Smooth muscle cell (in vitro differentiated cells): ENCODE data around the gene PEF1. TPM values are rescaled to one million over a fixed set of nuclear protein-coding genes. Genes with fewer than 3 reads are reported as not detected.

Experiments
- DNase-seq: peaks from one replicate; lab custom pipeline; 2025; ENCODE audit not compliant: unreplicated experiment; lab: John Stamatoyannopoulos, UW
- H2AFZ ChIP-seq: fragments of 200-600 bp; sonication (generic); 2 replicates; pipeline ENCODE4 v1.6.0; 2016; ENCODE audit warnings: antibody characterized with exemption, low read depth, mild to moderate bottlenecking
- H3F3A ChIP-seq: fragments of 200-600 bp; sonication (generic); 2 replicates; pipeline ENCODE4 v1.6.0; 2017; ENCODE audit warnings: antibody characterized with exemption, low read depth
- H3K27ac ChIP-seq: fragments of 200-600 bp; sonication (generic); 2 replicates; pipeline ENCODE4 v1.5.1; 2016; ENCODE audit warnings: low read depth, mild to moderate bottlenecking
- H3K27me3 ChIP-seq: fragments of 200-600 bp; sonication (generic); 2 replicates; pipeline ENCODE4 v1.6.1; 2016; ENCODE audit warnings: low read depth, mild to moderate bottlenecking
- H3K36me3 ChIP-seq: fragments of 200-600 bp; sonication (generic); 2 replicates; pipeline ENCODE4 v1.5.1; 2016; ENCODE audit warnings: low read depth
- H3K4me1 ChIP-seq: fragments of 200-600 bp; sonication (generic); 2 replicates; pipeline ENCODE4 v1.5.1; 2016; ENCODE audit warnings: low read depth
- H3K4me2 ChIP-seq: fragments of 200-600 bp; sonication (generic); 2 replicates; pipeline ENCODE4 v1.6.0; 2016; ENCODE audit warnings: mild to moderate bottlenecking
- H3K4me3 ChIP-seq: fragments of 200-600 bp; sonication (generic); 2 replicates; pipeline ENCODE4 v1.5.1; 2016; ENCODE audit warnings: mild to moderate bottlenecking
- H3K79me2 ChIP-seq: fragments of 200-600 bp; sonication (generic); 2 replicates; pipeline ENCODE4 v1.6.0; 2016; ENCODE audit warnings: low read depth, mild to moderate bottlenecking
- H3K9ac ChIP-seq: fragments of 200-600 bp; sonication (generic); 2 replicates; pipeline ENCODE4 v1.6.0; 2016; ENCODE audit warnings: low read depth
- H3K9me3 ChIP-seq: fragments of 200-600 bp; sonication (generic); replicated peaks from 2 replicates; pipeline ENCODE4 v1.5.1; 2016; ENCODE audit warnings: low read depth
- H4K20me1 ChIP-seq: fragments of 200-600 bp; sonication (generic); 2 replicates; pipeline ENCODE4 v1.6.0; 2016; ENCODE audit warnings: low read depth
- WGBS: methylation state at CpG from one replicate; pipeline ENCODE4 v1.1.7; 2016; ENCODE audit warnings: low lambda C conversion rate; 5-methylcytosine and 5-hydroxymethylcytosine counted together
- polyA plus RNA-seq: library from polyadenylated mRNA; unstranded; fragments of >200 nt; fragmentation: Nextera tagmentation; extraction: Ambion mirVana; gene quantifications from 2 replicates; pipeline ENCODE4 v1.2.1, GENCODE V29; 2016
- total RNA-seq: library from RNA; depleted of rRNA; stranded (reverse); fragments of >200 nt; gene quantifications from 2 replicates; pipeline ENCODE4 v1.2.3, GENCODE V29; 2014
- TF ChIP-seq, protein P1 (sequence below): fragments of 200-600 bp; sonication (generic); IDR thresholded peaks from 2 replicates; pipeline ENCODE4 v1.5.1; 2017; ENCODE audit warnings: borderline replicate concordance, mild to moderate bottlenecking, antibody characterized with exemption; ENCODE audit not compliant: insufficient read depth, poor library complexity, severe bottlenecking

Gene PEF1
- total and polyA plus RNA-seq, 2 experiments from 2014 or later: 61.4 to 77.1 TPM

DNA sequence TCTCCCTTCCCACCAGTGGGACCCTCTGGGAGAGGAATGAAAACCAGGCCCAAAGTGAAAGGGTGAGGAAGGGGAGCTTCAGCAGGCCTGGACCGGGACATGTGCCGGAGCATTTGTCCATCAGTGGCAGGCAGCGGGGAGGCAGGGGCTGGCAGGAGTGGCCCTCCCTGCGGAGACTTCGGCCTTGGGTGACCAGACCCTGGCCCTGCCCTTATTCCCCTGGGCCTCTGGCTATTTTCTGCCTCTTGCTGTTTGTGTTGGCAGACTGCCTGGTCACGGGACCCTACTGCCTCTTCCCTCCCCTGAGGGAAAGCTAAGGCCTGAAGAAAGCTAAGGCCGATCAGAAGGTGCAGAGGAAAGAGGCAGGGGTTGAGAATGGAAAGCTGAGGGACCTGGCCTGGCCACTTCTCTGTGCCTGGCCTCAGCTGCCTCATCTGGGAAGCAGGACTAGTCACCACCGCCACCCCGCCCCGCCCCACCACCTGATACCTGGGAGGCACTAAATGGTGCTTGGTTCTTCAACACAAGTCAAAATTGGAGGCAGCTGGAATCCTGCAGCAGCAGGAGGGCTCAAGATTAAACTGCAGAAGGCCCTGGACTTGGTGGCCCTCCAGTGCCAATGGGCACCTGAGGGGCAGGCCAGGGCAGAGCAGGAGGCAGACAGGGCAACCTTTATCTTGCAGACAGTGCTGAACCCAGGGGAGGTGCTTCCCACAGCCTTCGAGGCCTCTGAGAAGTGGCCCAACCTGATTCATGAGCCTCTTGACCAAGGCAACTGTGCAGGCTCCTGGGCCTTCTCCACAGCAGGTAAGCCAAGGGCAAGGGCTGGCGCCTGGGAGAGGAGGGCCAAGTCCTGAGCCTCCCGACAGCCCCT, 60.4 kb downstream of the PEF1 start:
- H3F3A ChIP-seq: no peaks in the 10 kb centered on the region
- 82% methylated on average over 13 of the region's 13 CpGs for WGBS
- no peaks in the 10 kb centered on the region for H3K9me3 ChIP-seq
- no peaks in the 10 kb centered on the region for H3K79me2 ChIP-seq
- H3K27ac ChIP-seq: no peak overlapping the region
- H3K4me2 ChIP-seq: no peak overlapping the region
- no peaks in the 10 kb centered on the region for H3K27me3 ChIP-seq
- H3K4me1 ChIP-seq: peaks cover 4% of the 10 kb centered on the region
- H4K20me1 ChIP-seq: no peaks in the 10 kb centered on the region
- no peak overlapping the region for H3K4me3 ChIP-seq
- H3K36me3 ChIP-seq: no peaks in the 10 kb centered on the region
- TF ChIP-seq, protein P1, sequence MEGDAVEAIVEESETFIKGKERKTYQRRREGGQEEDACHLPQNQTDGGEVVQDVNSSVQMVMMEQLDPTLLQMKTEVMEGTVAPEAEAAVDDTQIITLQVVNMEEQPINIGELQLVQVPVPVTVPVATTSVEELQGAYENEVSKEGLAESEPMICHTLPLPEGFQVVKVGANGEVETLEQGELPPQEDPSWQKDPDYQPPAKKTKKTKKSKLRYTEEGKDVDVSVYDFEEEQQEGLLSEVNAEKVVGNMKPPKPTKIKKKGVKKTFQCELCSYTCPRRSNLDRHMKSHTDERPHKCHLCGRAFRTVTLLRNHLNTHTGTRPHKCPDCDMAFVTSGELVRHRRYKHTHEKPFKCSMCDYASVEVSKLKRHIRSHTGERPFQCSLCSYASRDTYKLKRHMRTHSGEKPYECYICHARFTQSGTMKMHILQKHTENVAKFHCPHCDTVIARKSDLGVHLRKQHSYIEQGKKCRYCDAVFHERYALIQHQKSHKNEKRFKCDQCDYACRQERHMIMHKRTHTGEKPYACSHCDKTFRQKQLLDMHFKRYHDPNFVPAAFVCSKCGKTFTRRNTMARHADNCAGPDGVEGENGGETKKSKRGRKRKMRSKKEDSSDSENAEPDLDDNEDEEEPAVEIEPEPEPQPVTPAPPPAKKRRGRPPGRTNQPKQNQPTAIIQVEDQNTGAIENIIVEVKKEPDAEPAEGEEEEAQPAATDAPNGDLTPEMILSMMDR: no peak
- no peak overlapping the region for H3K9ac ChIP-seq
- no peak overlapping the region for H2AFZ ChIP-seq
- DNase-seq: no peak

DNA sequence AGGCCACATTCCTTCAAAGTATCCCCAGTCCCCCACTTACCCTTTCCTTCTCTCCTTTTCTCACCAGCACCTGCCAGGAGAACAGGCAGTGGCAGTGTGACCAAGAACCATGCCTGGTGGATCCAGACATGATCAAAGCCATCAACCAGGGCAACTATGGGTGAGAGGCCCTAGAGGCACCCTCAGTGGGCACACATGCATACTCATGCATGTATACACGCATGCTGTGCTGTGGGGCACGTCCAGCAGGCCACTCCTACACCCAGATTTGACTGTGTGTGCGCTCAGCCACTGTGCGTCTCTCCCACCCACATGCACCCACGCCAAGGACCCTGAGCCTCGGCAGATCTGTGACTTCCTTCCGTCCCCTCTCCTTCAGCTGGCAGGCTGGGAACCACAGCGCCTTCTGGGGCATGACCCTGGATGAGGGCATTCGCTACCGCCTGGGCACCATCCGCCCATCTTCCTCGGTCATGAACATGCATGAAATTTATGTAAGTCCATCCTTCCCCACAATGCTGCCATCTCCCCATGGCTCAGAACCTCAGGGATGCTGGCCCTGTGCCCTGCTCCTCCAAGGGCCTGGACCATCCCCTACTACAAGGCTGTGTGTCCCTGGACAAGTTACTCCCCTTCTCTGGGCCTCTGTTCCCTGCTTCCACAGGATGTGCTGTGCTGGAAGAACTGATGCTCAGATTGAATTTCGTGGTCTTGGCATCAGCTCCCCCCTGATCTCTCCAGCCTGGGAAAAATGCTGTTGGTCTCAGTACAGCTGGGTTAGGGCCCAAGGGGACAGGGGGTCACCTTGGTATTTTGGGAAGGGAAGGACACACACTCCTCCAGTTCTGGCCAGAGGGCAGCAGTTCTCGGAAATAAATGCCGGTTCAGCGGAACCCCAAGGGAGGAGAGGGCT, 61.3 kb downstream of the PEF1 start:
- H3F3A ChIP-seq: no peaks in the 10 kb centered on the region
- H3K4me3 ChIP-seq: no peak overlapping the region
- H3K36me3 ChIP-seq: no peaks in the 10 kb centered on the region
- H3K27me3 ChIP-seq: no peaks in the 10 kb centered on the region
- H4K20me1 ChIP-seq: no peaks in the 10 kb centered on the region
- H3K9me3 ChIP-seq: no peaks in the 10 kb centered on the region
- no peak overlapping the region for H2AFZ ChIP-seq
- no peak for DNase-seq
- no peaks in the 10 kb centered on the region for H3K4me1 ChIP-seq
- WGBS: 94% methylated on average over 16 of the region's 16 CpGs
- TF ChIP-seq, protein P1: no peak
- H3K4me2 ChIP-seq: no peak overlapping the region
- no peaks in the 10 kb centered on the region for H3K79me2 ChIP-seq
- H3K9ac ChIP-seq: no peak overlapping the region
- no peak overlapping the region for H3K27ac ChIP-seq

DNA sequence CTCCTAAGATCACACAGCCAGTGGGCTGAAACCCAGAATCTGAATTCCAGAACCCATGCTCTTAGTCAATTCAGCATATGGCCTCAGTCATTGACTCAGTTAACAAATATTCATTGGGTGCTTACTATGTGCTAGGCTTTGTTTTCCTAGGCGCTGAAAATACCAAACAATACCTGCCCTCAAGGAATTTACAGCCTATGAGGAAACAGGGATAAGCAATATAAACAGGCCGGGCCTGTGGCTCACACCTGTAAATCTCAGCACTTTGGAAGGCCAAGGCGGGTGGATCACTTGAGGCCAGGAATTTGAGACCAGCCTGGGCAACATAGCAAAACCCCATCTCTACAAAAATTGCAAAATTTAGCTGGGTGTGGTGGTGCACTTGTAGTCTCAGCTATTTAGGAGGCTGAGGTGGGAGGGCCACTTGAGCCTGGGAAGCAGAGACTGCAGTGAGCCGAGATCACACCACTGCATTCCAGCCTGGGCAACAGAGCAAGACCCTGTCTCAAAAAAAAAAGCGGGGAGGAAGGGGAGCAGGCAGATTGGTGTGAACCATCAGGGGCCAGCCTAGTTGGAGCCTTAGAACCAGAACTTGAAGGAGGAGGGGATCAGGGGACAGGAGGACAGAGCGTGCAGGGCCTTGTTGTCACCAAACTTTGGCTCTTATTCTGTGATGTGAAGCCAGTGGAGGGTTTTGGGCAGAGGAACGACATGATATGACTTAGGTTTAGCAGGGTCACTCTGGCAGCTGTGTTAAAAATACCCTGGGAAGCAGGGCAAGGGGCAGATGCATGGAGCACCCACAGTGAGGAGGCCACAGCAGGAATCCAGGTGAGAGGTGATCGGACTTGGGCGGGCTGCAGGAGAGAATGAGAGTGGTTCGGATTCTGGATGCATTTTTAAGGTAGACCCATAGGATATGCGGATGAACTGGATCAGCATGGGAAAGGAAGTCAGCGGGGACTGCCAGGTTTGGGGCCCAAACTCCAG, 62.6 kb downstream of the PEF1 start:
- H3K27me3 ChIP-seq: no peaks in the 10 kb centered on the region

More for the DNA sequence above, 62.6 kb downstream of the PEF1 start:
- Histone ChIP-seq H4K20me1 (no peaks in the 10 kb centered on the region), H3K36me3 (no peaks in the 10 kb centered on the region), H3K4me3 (no peak overlapping the region), H3K9me3 (no peaks in the 10 kb centered on the region), H2AFZ (no peak overlapping the region), H3K4me2 (no peak overlapping the region), H3K4me1 (no peaks in the 10 kb centered on the region), H3K79me2 (peaks cover 4% of the 10 kb centered on the region), H3F3A (no peaks in the 10 kb centered on the region), H3K9ac (no peak overlapping the region), H3K27ac (no peak overlapping the region)
- TF ChIP-seq, protein P1: no peak
- DNase-seq: no peak
- WGBS: 71% methylated on average over 12 of the region's 12 CpGs
